HG03558 (cell line): ENCODE data around the gene TAF6L.
A peak's percentile ranks its signal among the peaks of the same experiment; 100 is the strongest.
"Not testable (repeated sequence)": the region's sequence is repeated elsewhere in the genome, so short reads cannot be mapped to it uniquely, and the experiment has no call there.

Experiments used
- ATAC-seq: cut with Tn5 transposase; IDR thresholded peaks from one replicate; pipeline ENCODE4 v1.9.1; 2021; ENCODE audit warnings: moderate number of reproducible peaks; ENCODE audit not compliant: unreplicated experiment; ENCODE audit errors: extremely low read depth

The TAF6L gene

DNA sequence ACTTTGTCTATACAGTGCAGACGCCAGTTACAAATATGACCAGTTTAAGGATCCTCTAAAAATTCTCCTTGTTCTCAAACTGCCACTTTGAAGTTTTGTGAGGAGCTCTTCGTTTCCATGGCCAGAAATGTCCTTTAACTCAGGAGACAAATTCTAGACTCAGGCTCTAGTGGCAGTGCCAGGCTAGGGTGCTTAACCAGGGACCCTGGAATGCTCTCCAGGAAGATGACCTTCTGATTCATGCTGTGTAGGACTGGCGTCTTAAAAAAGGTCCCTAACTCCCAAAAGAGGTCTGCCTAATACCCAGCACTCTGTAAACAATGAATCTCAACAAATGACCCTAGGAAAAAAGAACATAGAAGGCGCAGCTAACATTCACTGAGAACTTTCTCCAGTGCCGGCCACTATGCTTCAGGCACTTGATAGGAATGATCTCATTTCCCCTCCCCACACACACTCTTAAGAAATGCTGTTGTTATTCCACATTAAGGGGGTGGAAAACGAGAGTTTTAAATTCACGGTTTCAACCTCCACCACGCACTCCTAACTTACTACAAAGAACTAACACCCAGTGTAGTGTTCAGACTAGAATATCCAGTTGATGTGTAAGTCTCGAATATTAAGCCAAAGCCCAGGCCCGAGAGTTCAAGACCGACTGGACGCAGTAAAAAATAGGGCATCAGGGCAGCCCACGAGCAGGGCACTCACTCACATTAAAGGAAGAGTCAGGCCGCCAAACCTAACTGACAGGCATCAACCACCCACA is 33.3 kb downstream of the TAF6L start:
- no peak for ATAC-seq

DNA sequence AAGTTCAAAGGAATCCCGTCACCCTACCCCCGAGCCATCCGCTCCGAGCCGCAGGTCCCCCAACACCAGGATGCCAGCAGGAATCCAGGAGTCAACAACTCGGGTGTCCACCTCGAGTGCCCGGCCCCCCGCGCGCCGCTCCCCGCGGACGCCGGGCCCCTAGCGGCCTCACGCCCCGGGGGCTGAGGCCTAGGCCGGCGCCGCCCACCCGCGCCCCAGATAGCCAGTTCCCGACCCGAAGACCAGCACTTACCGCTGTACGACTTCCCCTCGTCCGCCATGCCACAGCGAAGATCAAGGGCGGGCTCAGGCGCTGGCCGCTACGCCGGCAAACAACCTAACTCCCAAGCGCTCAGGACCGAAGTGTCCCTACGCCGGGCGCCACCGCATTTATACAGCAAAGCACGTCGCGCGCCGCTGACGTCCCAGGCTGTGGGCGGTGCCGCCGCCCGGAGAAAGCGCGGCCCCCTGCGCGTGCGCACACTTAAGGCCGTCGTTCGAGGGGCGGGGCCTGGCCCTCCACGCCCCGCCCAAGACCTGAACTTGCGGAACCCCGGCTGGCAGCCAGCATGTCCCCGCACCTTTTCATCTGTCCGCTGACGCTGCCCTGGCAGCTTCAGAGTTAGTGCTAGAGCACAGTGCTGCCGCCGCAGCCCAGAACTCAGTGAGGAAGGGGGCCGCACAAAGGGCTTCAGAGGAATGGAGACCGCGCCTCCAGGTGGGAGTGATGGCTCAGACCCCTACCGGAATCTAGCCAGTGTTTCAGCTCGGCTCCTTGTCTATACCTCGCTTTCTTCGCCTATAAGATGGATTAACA is 34.1 kb downstream of the TAF6L start, which contains the start of gene NXF1:
Gene NXF1 (minus strand): TSS at position 365 of the 817 bp plus-strand sequence. CDS start 84 bp downstream, at position 281.
- ATAC-seq = peak; percentile 69

DNA sequence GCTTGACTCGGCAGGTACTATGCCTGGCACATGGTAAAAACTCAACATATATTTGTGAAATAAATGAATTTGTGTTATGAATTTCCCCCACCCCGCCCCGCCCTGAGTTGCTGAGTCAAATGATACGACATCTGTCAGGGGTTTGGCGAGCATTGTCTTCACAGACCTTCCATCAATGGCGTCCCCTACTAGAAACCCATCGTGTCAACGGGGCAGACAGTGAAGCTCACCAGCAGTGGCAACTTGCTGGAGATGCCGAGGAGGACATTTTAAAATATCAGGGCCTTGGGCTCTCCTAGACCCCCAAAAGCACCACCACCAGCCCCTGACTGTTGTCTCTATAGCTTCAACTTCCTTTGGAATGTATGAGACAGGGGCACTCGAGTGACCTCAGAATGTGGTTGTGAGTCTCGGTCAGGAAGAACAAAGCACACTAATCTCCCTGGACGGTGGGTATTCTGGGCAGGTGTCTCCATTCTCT is 34.8 kb downstream of the TAF6L start:
- no peak for ATAC-seq

DNA sequence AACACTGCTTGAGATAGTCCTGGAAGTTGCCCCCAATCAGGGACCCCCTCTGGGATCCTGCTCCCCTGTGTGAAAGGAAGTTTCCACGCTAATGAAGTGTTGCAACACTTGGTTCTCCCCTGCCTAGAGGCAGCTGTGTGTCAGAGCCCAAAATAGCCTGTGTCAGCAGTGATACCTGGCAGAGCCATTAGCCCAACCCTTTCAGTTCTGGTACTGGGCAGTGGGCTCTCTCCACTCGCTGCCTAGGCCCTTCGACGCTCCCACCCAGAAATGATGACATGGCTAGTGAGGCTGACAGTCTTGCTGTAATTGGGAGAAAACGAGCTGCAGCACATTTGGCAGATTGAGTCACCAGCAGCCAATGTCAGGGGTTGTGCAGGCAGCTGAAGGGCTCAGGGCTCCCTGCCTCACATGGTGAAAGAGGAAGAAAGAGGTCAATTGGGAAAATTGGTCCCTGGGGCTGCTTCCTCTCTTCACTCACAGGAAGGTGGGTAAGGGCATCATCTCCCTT is 35.5 kb downstream of the TAF6L start:
- ATAC-seq = no peak

DNA sequence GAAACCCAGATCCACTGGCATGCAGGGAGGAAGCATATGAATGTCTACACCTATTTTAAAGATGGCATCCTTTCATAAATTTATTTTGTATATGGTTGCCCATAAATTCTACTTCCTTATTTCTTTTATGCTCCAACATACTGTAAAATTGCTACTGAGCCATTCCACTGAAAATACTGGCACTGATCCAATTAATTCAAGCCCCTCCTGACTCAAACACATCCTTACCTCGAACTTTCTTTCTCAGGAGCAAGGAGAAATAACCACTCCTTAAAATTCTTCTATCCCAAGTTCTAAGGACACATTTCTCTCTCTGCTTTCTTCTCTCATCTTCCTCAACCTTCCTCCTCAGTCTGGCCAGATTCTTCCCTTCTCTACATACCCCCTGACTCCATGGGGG is 39.6 kb downstream of the TAF6L start:
- no peak for ATAC-seq

DNA sequence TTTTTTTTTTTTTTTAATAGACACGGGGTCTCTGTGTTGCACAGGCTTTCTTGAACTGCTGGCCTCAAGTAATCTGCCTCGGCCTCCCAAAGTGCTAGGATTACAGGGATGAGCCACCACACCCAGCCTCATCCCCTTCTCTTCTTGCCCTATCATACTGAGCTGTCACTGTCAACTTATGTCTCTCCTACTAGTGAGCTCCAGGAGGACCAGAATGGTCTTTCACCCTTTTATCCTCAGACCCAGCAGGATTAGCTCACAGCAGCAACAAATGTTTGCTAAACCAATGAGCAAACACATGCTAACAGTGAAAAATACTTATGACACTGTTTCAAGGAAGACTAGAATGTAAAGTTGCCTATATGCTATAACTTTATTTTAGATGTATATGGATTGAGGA is 40.5 kb downstream of the TAF6L start:
- no peak for ATAC-seq

DNA sequence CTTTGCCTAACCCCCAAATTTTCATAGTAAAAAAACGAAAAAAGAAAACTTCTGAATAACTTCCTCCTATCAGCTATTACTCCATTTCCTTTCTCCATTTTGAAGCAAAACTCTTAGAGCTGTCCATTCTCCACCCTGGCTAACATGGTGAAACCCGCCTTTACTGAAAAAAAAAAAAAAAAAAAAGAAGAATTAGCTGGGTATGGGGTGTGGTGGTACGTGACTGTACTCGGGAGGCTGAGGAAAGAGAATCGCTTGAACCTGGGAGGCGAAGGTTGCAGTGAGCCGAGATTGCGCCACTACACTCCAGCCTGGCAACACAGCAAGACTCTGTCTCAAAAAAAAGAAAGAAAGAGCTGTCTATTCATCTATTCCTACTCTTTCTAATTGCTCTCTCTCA is 45.4 kb downstream of the TAF6L start:
- ATAC-seq = no peak

DNA sequence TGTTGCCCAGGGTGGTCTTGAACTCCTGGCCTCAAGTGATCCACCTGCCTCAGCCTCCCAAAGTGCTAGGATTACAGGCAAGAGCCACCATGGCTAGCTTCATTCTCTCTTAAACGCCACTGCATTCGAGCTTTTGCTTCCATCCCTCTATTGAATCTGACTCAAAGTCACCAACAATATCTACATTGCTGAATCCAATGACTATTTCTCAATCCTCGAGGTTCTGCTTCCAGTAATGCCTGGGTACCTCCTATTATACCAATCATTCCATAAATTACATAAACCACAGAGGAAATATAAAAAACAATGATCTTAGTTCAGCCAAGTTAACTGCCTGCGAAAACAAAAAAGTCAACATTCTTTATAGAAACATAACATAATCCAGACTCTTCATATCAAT is 45.9 kb downstream of the TAF6L start:
- no peak for ATAC-seq

DNA sequence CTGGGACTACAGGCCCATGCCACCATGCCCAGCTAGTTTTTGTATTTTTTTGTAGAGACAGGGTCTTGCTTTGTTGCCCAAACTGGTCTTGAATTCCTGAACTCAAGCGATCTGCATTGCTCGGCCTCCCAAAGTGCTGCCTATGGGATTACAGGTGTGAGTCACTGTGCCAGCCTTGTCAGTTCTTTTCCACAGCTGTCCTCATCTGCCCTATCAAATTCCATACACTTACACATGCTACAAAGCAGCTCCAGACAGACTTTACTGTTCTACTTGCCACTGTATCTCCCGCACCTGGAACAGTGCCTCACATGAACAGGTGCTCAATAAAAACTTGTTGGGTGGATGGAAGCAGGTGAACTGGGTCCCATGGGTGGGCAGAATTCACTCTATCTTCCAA is 52.5 kb downstream of the TAF6L start:
- ATAC-seq = no peak

DNA sequence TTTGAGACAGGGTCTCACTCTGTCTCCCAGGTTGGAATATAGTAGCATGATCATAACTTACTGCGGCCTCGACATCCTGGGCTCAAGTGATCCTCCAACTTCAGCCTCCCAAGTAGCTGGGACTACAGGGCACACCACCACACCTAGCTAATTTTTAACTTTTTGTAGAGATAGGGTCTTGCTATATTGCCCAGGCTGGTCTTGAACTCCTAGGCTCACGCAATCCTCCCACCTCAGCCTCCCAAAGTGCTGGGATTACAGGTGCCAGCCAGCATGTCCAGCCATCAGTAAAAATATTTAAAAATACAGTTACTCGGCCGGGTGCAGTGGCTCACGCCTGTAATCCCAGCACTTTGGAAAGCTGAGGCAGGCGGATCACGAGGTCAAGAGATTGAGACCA is 56.9 kb downstream of the TAF6L start:
- ATAC-seq = not testable (repeated sequence)

DNA sequence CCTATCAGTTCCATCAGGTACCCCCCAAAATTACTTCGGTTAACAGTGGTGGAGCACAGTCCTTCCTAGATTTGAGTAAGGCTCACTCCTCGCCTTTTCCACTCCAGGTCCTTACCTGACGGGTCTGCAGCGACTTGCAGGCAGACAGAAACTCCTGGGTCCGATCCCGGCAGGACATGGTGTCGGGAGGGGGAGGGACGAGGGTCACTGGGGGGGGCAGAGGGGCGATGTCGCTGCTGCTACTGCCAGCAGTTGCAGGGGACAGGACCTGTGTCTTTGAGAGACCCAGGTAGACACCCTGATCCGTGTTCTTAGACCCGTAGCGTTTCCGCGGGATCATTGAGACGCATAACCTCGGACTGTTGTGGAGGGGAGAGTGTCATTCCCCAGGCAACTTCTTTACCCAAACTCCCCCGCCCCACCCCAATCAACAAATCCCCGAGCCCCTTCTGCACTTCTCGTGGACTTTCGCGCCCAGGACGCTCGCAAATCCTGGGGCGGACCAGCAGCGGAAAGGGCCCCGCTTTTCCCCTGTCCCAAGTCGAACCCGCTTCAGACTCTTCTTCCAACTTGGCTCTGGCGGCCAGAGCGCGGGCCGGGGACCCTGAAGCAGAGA is 59.8 kb downstream of the TAF6L start:
- no peak for ATAC-seq

DNA sequence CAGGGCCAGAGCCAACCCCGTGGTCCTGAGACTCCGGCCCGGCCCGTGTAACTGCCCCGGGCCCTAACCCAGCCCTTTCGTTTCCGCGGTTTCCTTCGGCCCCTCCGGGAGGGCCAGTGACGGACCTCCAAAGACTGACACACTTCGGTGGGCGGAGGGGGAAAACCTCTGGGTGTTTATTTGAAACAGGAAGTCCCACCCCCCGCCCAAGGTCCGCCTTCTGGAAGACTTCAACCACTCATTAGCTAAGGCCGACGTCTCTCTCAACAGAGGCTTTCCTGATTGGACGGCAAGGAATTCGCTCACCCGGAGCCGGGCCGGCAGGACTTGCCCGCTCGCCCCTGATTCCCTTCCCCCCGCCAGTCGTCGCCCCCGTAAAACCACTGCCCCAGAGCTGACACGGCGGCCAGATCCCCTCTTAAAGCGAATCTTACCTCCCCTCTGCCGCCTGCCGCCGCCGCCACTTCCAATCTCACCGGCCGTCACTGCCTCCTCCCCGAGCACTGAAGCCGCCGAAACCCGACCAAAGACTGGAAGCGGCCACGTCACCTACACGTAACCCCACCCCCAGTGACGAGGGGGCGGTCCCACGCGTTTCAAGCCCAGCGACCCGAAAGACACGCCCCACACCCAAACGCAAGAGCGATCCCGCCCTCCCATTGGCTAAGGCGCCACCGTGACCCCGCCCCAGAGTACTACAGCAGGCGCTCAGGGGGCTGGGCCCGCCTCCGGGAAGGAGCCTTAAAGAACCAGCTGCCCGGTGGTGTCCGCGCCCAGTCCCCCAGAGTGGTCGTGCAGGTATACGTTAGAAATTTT is 60.5 kb downstream of the TAF6L start, which contains the start of gene STX5:
Gene STX5 (minus strand): TSS at position 532 of the 816 bp plus-strand sequence. CDS start 808 bp downstream, outside the sequence.
- peak; percentile 42 for ATAC-seq

DNA sequence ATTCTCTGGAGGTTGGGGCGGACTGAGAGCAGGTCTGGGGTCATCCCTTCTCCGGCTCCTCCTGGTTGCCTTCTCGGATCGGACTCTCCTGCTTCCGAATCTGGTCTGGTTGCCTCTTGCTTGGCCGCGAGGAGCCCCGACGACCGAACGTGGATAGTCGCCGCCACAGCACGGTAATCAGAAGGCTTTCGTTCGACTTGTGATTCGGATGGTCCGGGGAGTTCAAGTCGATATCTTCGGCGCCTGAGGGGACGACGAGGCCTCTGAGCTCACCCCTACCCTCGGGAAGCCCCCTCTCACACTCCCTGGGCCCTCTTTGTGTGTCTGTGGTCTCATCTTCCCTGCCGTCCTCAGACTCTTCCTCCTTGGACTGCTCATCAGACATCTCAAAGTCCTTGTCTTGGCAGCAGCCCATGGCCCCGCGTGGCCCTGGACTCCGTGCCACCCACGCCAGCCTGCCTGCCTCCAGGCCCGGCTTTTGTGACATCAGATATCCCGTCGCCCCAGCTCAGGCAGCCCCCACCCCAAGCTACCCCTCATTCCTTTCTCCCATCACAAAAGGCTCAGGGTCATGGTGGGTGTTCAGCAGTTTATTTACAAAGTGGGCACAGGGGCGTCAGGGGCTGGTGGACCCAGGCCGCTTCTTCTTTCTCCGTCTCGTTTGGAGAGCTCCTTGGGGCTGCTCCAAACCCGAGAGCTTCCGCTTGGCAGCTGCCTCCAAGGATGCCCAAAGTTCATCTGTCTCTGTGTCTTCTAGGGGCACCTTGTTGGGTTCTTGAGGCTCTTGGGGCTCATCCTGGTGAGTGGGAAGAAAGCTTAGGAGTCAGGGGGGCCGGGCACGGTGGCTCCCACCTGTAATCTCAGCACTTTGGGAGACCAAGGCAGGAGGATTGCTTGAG is 61.4 kb downstream of the TAF6L start, which contains the start of gene TEX54:
Gene TEX54 (minus strand): TSS at position 506 of the 899 bp plus-strand sequence.
- no peak for ATAC-seq

DNA sequence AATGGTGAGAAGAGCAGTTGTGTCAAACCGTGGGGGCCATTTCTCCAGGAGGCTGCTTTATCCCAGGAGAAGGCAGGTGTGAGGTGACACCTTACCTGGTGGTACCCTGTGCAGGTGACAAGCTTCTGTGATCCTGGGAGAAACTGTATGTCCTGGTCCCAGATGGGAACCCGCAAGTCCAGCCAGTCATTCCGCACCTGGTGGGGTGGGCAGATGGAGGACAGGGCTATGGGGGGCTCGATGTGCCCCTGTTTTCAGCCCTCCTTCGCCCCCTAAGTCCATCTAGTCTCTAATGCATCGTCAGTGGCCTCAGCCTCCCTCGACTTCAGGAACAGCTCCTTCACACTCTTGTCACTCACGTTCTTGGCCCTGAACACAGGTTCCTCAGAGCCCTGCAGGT is 64.1 kb downstream of the TAF6L start:
- no peak for ATAC-seq
